Midbrain (tissue), 1 donor: Measurements from ENCODE around the gene RBL2.
"Not testable (repeated sequence)": the region's sequence is repeated elsewhere in the genome, so short reads cannot be mapped to it uniquely, and the experiment has no call there.

Experiments used
- DNase-seq: peaks from one replicate; lab custom pipeline; 2025; lab: John Stamatoyannopoulos, UW

Gene RBL2

GRCh38 chr16:53539759-53540718, 105.8 kb downstream of the RBL2 start:
- not testable (repeated sequence) for DNase-seq
